Esophagus muscularis mucosa (tissue), 4 donors: ENCODE results near the gene BCAS4. TPM values are rescaled to one million over a fixed set of nuclear protein-coding genes. Genes with fewer than 3 reads are reported as not detected.

Source experiments
- DNase-seq: peaks from one replicate; pipeline ENCODE4 v3.0.0-alpha.2; 2017; ENCODE audit errors: extremely low spot score
- H3K27ac ChIP-seq, 4 donors: fragments of 200-600 bp; sonication (generic); replicated peaks in 1 of 4; 1 replicate in 3 of 4; 2 replicates in 1 of 4; pipeline ENCODE4 v1.5.1; 2016 to 2019; ENCODE audit warnings: mild to moderate bottlenecking in 1 of 4
- H3K27me3 ChIP-seq, 4 donors: fragments of 200-600 bp; sonication (generic); one replicate each; pipeline versions ENCODE4 v1.5.1 to v1.6.0; 2016 to 2019
- H3K36me3 ChIP-seq, 4 donors: fragments of 200-600 bp; sonication (generic); one replicate each; pipeline ENCODE4 v1.5.1; 2016 to 2019
- H3K4me1 ChIP-seq, 4 donors: fragments of 200-600 bp; sonication (generic); one replicate each; pipeline ENCODE4 v1.5.1; 2016 to 2019
- H3K4me3 ChIP-seq, 4 donors: fragments of 200-600 bp; sonication (generic); 1 replicate in 2 of 4; 2 replicates in 2 of 4; pipeline ENCODE4 v1.5.1; 2016 to 2019; ENCODE audit warnings: mild to moderate bottlenecking in 4 of 4, moderate library complexity in 1 of 4
- H3K9me3 ChIP-seq, 4 donors: fragments of 200-600 bp; sonication (generic); 1 replicate in 3 of 4; 2 replicates in 1 of 4; pipeline ENCODE4 v1.5.1; 2016 to 2019
- CTCF ChIP-seq, 3 experiments: fragments of 200-600 bp in 2 of 3; fragments of 450-650 bp in 1 of 3; sonication (generic) in 2 of 3; IDR thresholded peaks; one replicate each; pipeline ENCODE4 v1.5.1; 2017 to 2019; ENCODE audit warnings: antibody characterized with exemption in 3 of 3, mild to moderate bottlenecking in 2 of 3, moderate library complexity in 1 of 3
- EP300 ChIP-seq: sonication (generic); formaldehyde crosslinking; IDR thresholded peaks from one replicate; pipeline ENCODE4 v1.6.1; 2017; ENCODE audit warnings: antibody characterized with exemption
- POLR2A ChIP-seq: fragments of 450-650 bp; IDR thresholded peaks from one replicate; pipeline ENCODE4 v1.6.1; 2017; ENCODE audit warnings: antibody characterized with exemption, moderate library complexity, mild to moderate bottlenecking, low read depth
- POLR2AphosphoS5 ChIP-seq, 2 donors: sonication (generic); formaldehyde crosslinking; IDR thresholded peaks; one replicate each; pipeline ENCODE4 v1.6.1; 2017; ENCODE audit warnings: antibody characterized with exemption in 2 of 2
- WGBS: methylation state at CpG from one replicate; pipeline ENCODE4 v1.1.5; 2018; 5-methylcytosine and 5-hydroxymethylcytosine counted together
- intact Hi-C: fragments of 100-400 bp; cut with DNase I; formaldehyde crosslinking; loops from one replicate; pipeline ENCODE4 v1.15.1; 2023
- total RNA-seq, 4 donors: library from RNA; depleted of rRNA; stranded (reverse); fragments of >200 nt; gene quantifications; one replicate each; pipeline versions ENCODE4 v1.1.0 to v1.2.1, GENCODE V29; 2016

Gene BCAS4
- total RNA-seq, 4 donors from 2014 or later: 3.1 to 5.4 (median 4.5) TPM

GRCh38 chr20:50915424-50915823 is 120.6 kb downstream of the BCAS4 start:
- Histone ChIP-seq H3K27ac (peak overlapping the region; percentile 17 to 54 (median 20)), H3K36me3 (no peaks in the 10 kb centered on the region), H3K9me3 (no peaks in the 10 kb centered on the region), H3K27me3 (no peaks in the 10 kb centered on the region), H3K4me3 (no peak overlapping the region), H3K4me1 (peaks cover 65 to 98% (median 88%) of the 10 kb centered on the region in 4 donors)
- 41% methylated on average over 3 of the region's 3 CpGs for WGBS
- intact Hi-C loops: no loop called here
- TF ChIP-seq EP300 (no peak), POLR2AphosphoS5 (IDR thresholded peaks at IDR 0.05) (no peak), POLR2A (no peak), CTCF (IDR thresholded peaks at IDR 0.05) (no peak)
- no peak for DNase-seq

DNA sequence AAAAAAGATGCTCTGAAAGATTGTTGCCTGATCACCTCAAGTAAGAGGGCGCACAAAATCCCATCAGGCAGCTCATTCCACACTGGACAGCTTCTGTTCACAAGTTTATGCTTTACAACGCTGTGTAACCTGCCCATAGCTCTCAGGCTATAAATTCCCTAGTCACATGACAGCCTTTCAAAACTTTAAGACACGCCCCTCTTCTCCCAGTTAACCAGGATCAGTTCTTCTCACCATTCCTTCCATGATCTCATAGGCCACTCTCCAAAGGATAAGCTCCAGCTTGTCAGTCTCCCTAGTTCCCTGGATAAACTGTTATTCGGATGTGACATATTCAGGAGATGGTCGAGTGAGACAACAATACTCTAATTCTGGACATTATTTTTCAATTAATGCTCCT is 121.4 kb downstream of the BCAS4 start:
- no peaks in the 10 kb centered on the region for H3K27me3 ChIP-seq
- no peak for DNase-seq
- H3K27ac ChIP-seq: peak overlapping the region in 3 of 4 donors; percentile 19 to 54 (median 26)
- no peaks in the 10 kb centered on the region for H3K36me3 ChIP-seq
- TF ChIP-seq POLR2AphosphoS5 (IDR thresholded peaks at IDR 0.05): no peak
- no peak for TF ChIP-seq POLR2A
- TF ChIP-seq EP300: no peak
- TF ChIP-seq CTCF (IDR thresholded peaks at IDR 0.05): no peak
- H3K4me1 ChIP-seq: peaks cover 65 to 98% (median 88%) of the 10 kb centered on the region in 4 donors
- intact Hi-C loops: no loop called here
- H3K9me3 ChIP-seq: no peaks in the 10 kb centered on the region
- H3K4me3 ChIP-seq: no peak overlapping the region
- 44% methylated on average over 5 of the region's 5 CpGs for WGBS

- no peak for DNase-seq
- TF ChIP-seq EP300 (no peak), POLR2AphosphoS5 (IDR thresholded peaks at IDR 0.05) (no peak), CTCF (IDR thresholded peaks at IDR 0.05) (no peak), POLR2A (no peak)
- WGBS: 74% methylated on average over 3 of the region's 3 CpGs
- H3K27ac ChIP-seq: peak overlapping the region in 3 of 4 donors; percentile 19 to 54 (median 26)
- H3K4me1 ChIP-seq: peaks cover 71 to 98% (median 88%) of the 10 kb centered on the region in 4 donors
- H3K4me3 ChIP-seq: no peak overlapping the region
- no peaks in the 10 kb centered on the region for H3K36me3 ChIP-seq
- no peaks in the 10 kb centered on the region for H3K9me3 ChIP-seq
- intact Hi-C loops: no loop called here
- H3K27me3 ChIP-seq: no peaks in the 10 kb centered on the region
These were observed 122.1 kb downstream of the BCAS4 start for GRCh38 chr20:50916934-50917333.

GRCh38 chr20:50918403-50918802 is 123.5 kb downstream of the BCAS4 start:
- no peak for DNase-seq
- Histone ChIP-seq H3K36me3 (peaks cover 0 to 3% (median 1%) of the 10 kb centered on the region in 4 donors), H3K27ac (peak overlapping the region in 1 of 4 donors; percentile 28), H3K4me1 (peaks cover 70 to 99% (median 94%) of the 10 kb centered on the region in 4 donors), H3K4me3 (no peak overlapping the region), H3K9me3 (no peaks in the 10 kb centered on the region), H3K27me3 (no peaks in the 10 kb centered on the region)
- 48% methylated on average over 3 of the region's 3 CpGs for WGBS
- TF ChIP-seq POLR2A (no peak), EP300 (no peak), POLR2AphosphoS5 (IDR thresholded peaks at IDR 0.05) (no peak), CTCF (IDR thresholded peaks at IDR 0.05) (no peak)
- intact Hi-C loops: no loop called here

- 68% methylated on average over 6 of the region's 6 CpGs for WGBS
- H3K9me3 ChIP-seq: no peaks in the 10 kb centered on the region
- peak overlapping the region in 3 of 4 donors; percentile 22 to 29 (median 24) for H3K27ac ChIP-seq
- intact Hi-C loops: no loop called here
- H3K4me1 ChIP-seq: peaks cover 63 to 99% (median 93%) of the 10 kb centered on the region in 4 donors
- no peaks in the 10 kb centered on the region for H3K27me3 ChIP-seq
- H3K36me3 ChIP-seq: peaks cover 0 to 8% (median 3%) of the 10 kb centered on the region in 4 donors
- no peak for TF ChIP-seq EP300
- TF ChIP-seq POLR2AphosphoS5 (IDR thresholded peaks at IDR 0.05): peak in 1 of 2 donors; percentile 64
- H3K4me3 ChIP-seq: no peak overlapping the region
- DNase-seq: no peak
These were observed 124.7 kb downstream of the BCAS4 start for GRCh38 chr20:50919567-50919966.
